Left lung (tissue), 10 donors: ENCODE data around the gene RABGAP1L. TPM values are rescaled to one million over a fixed set of nuclear protein-coding genes. Genes with fewer than 3 reads are reported as not detected.
"Not testable (repeated sequence)": the region's sequence is repeated elsewhere in the genome, so short reads cannot be mapped to it uniquely, and the experiment has no call there.

Source experiments
- ATAC-seq: fragments of 200-7000 bp; cut with Tn5 transposase; one replicate; pipeline ENCODE4 v1.9.1; 2020; ENCODE audit warnings: moderate library complexity
- DNase-seq, 4 donors: peaks; one replicate each; pipeline ENCODE4 v3.0.0-alpha.2; 2013 to 2020
- H3K27ac ChIP-seq, 2 donors: fragments of 200-600 bp; sonication (generic) in 1 of 2; one replicate each; pipeline versions ENCODE4 v1.5.0 to v1.8.0; 2020 to 2021
- H3K27me3 ChIP-seq, 2 donors: fragments of 200-600 bp; sonication (generic) in 1 of 2; one replicate each; pipeline versions ENCODE4 v1.5.0 to v1.8.0; 2020 to 2021
- H3K36me3 ChIP-seq, 2 donors: fragments of 200-600 bp; sonication (generic) in 1 of 2; one replicate each; pipeline versions ENCODE4 v1.5.0 to v1.8.0; 2020 to 2021
- H3K4me1 ChIP-seq, 2 donors: fragments of 200-600 bp; one replicate each; pipeline ENCODE4 v1.8.0; 2021
- H3K4me3 ChIP-seq, 2 donors: fragments of 200-600 bp; sonication (generic) in 1 of 2; one replicate each; pipeline versions ENCODE4 v1.5.0 to v1.8.0; 2020 to 2021; ENCODE audit warnings: mild to moderate bottlenecking in 1 of 2
- H3K9me3 ChIP-seq, 2 donors: fragments of 200-600 bp; sonication (generic) in 1 of 2; one replicate each; pipeline versions ENCODE4 v1.5.0 to v1.8.0; 2020 to 2021
- intact Hi-C, 2 donors: fragments of 100-400 bp; cut with DNase I; formaldehyde crosslinking; loops; one replicate each; pipeline versions ENCODE4 v1.11.2 to v1.14.2; 2022
- polyA plus RNA-seq, 6 donors: library from polyadenylated mRNA; unstranded; fragments of 120-200 nt; gene quantifications; one replicate each; pipeline ENCODE4 v1.2.1, GENCODE V29; 2013; ENCODE audit not compliant: insufficient read length in 6 of 6
- total RNA-seq, 2 donors: library from RNA; stranded (reverse); fragmentation: NEBNext Ultra II Directional; extraction: Animal tissue kit (Norgen Biotek cat#: 25700); gene quantifications; one replicate each; pipeline ENCODE4 v1.2.1, GENCODE V29; 2021
- TF ChIP-seq, protein P1 (sequence below), 2 donors: fragments of 200-600 bp; sonication (generic) in 1 of 2; IDR thresholded peaks; one replicate each; pipeline versions ENCODE4 v1.5.0 to v1.8.0; 2021; ENCODE audit warnings: antibody characterized with exemption in 2 of 2
- donor health status: DM: no; HTN: yes; CAD: no.
- donor health status: DM: no; HTN: no; CAD: no.

The RABGAP1L gene
- total and polyA plus RNA-seq, 8 donors = 40.3 to 67.3 (median 51.4) TPM

DNA sequence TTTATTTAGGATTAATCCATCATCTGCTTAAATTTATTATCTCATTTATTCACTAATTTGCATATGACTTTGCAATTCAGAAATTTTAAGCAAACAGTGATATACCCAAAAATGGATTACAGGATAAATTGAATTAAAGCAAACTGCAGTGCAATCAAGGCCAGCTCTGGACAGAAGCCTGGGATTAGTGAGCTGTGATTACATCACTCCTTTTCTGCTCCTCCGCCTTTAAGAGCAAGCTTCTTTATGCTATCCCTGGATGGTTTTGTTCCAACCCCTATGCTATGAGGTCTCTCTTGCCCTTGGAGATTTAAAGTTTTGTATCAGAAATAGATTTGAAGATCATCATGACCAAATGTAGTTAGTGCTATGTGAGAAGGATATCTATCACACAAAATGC lies 321.0 kb downstream of the RABGAP1L start:
- DNase-seq (no peak), ATAC-seq (no peak)
- Histone ChIP-seq H3K27ac (no peak overlapping the region), H3K4me1 (no peaks in the 10 kb centered on the region), H3K36me3 (no peaks in the 10 kb centered on the region), H3K27me3 (no peaks in the 10 kb centered on the region), H3K9me3 (no peaks in the 10 kb centered on the region), H3K4me3 (no peak overlapping the region)
- TF ChIP-seq, protein P1, sequence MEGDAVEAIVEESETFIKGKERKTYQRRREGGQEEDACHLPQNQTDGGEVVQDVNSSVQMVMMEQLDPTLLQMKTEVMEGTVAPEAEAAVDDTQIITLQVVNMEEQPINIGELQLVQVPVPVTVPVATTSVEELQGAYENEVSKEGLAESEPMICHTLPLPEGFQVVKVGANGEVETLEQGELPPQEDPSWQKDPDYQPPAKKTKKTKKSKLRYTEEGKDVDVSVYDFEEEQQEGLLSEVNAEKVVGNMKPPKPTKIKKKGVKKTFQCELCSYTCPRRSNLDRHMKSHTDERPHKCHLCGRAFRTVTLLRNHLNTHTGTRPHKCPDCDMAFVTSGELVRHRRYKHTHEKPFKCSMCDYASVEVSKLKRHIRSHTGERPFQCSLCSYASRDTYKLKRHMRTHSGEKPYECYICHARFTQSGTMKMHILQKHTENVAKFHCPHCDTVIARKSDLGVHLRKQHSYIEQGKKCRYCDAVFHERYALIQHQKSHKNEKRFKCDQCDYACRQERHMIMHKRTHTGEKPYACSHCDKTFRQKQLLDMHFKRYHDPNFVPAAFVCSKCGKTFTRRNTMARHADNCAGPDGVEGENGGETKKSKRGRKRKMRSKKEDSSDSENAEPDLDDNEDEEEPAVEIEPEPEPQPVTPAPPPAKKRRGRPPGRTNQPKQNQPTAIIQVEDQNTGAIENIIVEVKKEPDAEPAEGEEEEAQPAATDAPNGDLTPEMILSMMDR (IDR thresholded peaks at IDR 0.05) = no peak
- intact Hi-C loops = no loop called here

DNA sequence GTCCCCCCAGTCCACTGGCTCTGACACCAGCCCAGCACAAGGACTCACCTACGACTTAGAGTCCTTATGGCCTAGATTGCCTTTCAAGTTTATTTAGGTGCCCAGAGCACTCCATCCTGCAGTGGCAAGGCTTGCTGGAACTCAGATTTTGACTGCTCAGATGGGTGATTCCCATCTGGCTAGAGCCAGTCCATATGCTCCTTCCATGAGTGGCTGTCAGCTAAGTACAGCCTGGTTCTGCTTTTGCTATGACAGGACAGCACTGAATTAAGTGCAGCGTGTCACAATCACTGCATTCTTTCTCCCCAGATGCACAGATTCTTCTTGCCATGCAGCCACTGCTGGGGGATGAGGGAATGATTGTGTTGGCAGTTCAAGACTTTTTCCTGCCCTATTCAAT lies 332.3 kb downstream of the RABGAP1L start:
- no peak overlapping the region for H3K27ac ChIP-seq
- H3K4me1 ChIP-seq = no peaks in the 10 kb centered on the region
- H3K9me3 ChIP-seq = no peaks in the 10 kb centered on the region
- H3K4me3 ChIP-seq = no peak overlapping the region
- TF ChIP-seq, protein P1 (IDR thresholded peaks at IDR 0.05) = no peak
- intact Hi-C loops = no loop called here
- ATAC-seq (no peak), DNase-seq (no peak)
- no peaks in the 10 kb centered on the region for H3K36me3 ChIP-seq
- H3K27me3 ChIP-seq = no peaks in the 10 kb centered on the region

DNA sequence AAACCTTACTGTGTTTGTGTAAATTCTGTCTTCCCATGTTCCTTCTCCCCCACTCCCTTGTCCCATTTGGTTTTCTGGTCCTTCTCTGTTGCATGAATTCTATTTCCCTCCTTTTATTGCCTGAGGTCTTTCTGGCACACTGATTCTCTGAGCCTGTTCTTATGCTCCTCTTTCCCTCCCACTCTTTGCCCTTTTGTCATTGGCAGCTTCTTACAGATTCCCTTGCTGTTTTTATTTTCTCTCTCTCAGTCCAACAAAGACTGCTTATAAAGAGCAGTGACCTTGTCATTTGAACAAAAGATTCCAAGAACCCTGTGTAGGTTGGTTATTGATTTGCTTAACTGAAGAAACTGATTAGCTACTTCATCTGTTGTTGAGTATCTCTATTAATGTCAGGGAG lies 338.2 kb downstream of the RABGAP1L start:
- no peak overlapping the region for H3K4me3 ChIP-seq
- no peak for DNase-seq
- TF ChIP-seq, protein P1 (IDR thresholded peaks at IDR 0.05) = no peak
- no peaks in the 10 kb centered on the region for H3K27me3 ChIP-seq
- no peaks in the 10 kb centered on the region for H3K4me1 ChIP-seq
- intact Hi-C loops = no loop called here
- no peaks in the 10 kb centered on the region for H3K36me3 ChIP-seq
- no peak overlapping the region for H3K27ac ChIP-seq
- no peaks in the 10 kb centered on the region for H3K9me3 ChIP-seq
- ATAC-seq = no peak

DNA sequence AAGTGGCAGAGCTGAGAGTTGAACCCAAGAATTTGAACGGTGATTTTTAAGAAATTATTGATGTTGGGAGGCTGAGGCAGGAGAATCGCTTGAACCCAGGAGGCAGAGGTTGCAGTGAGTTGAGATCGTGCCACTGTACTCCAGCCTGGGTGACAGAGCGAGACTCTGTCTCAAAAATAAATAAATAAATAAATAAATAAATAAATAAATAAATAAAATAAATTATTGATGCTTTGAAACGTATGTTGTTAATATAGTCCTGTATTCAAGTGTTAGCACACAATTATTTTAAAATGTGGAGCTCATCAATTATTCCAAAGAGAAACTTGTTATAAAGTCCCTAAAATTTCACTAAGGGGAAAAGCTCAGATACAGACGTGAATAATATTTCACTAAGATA lies 357.4 kb downstream of the RABGAP1L start:
- H3K27me3 ChIP-seq, H3K9me3 ChIP-seq, H3K4me3 ChIP-seq, H3K4me1 ChIP-seq, ATAC-seq, H3K36me3 ChIP-seq, DNase-seq, intact Hi-C loops, H3K27ac ChIP-seq: not testable (repeated sequence)

DNA sequence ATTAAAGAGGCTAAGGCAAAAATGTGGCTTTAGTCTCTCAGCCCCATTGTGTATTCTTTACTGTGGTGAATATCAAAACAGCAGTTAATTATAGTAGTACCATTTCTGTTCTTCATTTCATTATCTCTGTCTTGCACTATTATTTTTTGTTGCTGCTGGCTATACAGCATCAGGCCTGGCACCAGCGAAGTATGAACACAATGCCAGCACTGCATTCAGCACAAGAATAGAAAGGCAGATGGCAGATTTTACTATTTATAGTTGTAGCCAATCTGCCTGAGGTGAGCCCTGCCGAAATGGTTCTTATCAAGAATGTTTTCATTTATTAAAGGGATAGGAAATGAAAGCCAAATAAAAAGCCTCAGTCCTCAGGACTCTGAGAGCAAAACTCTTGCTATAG lies 360.5 kb downstream of the RABGAP1L start:
- Histone ChIP-seq H3K27ac (no peak overlapping the region), H3K27me3 (no peaks in the 10 kb centered on the region), H3K4me3 (no peak overlapping the region), H3K4me1 (no peaks in the 10 kb centered on the region), H3K9me3 (peaks cover 4 to 10% of the 10 kb centered on the region in 2 donors), H3K36me3 (no peaks in the 10 kb centered on the region)
- TF ChIP-seq, protein P1 (IDR thresholded peaks at IDR 0.05) = no peak
- intact Hi-C loops = no loop called here
- ATAC-seq = no peak
- DNase-seq = no peak

DNA sequence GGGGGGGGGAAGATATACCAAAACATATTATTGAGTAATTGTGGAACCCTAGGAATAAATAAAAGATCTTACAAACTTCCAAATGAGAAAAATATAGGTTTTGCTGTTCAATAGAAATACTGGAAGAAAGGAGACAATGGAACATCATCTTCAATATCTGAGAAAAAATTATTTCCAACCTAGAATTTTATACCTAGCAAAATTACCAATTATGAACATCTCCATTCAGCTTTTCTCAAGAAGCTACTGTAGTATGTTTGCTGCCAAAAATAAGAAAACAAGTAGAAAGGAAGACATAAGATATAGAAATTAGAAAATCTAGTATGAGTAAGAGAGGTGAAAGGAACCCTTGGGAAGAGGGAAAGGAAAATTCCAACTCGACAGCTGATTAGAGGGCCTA lies 372.4 kb downstream of the RABGAP1L start:
- Histone ChIP-seq H3K4me1 (no peaks in the 10 kb centered on the region), H3K27me3 (no peaks in the 10 kb centered on the region), H3K9me3 (peaks cover 0 to 24% of the 10 kb centered on the region in 2 donors), H3K4me3 (no peak overlapping the region), H3K27ac (no peak overlapping the region), H3K36me3 (no peaks in the 10 kb centered on the region)
- DNase-seq (no peak), ATAC-seq (no peak)
- TF ChIP-seq, protein P1 (IDR thresholded peaks at IDR 0.05) = no peak
- intact Hi-C loops = no loop called here
